HG02759 (cell line): Measurements from ENCODE around the gene NDUFB7.

Source experiments
- ATAC-seq: cut with Tn5 transposase; IDR thresholded peaks from one replicate; pipeline ENCODE4 v1.9.1; 2021; ENCODE audit warnings: mild to moderate bottlenecking, moderate library complexity; ENCODE audit not compliant: unreplicated experiment

The NDUFB7 gene

GRCh38 chr19:14528419-14529253 lies 43.2 kb downstream of the NDUFB7 start:
- no peak for ATAC-seq

- no peak for ATAC-seq
Observed at GRCh38 chr19:14526423-14526822, 45.4 kb downstream of the NDUFB7 start.

DNA sequence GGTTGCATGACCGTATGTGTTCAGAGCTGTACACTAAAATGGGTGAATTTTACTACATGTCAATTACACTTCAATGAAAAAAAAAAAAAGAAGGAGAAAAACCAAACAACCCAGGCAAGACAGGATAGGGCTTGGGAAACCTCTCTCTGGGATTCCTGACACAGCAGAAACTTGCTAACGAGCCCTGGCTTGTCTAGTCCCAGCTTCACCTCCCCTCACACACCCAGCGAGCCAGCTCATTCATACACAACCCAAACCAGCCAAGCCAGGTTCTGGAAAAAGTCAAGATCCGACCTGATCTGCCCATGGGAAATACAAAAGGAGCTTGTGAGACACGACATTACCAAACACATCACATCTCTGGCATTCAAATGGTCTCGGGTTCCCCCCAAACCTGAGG lies 46.1 kb downstream of the NDUFB7 start:
- ATAC-seq, result no peak

GRCh38 chr19:14520543-14520942 lies 51.3 kb downstream of the NDUFB7 start:
- ATAC-seq, result no peak

DNA sequence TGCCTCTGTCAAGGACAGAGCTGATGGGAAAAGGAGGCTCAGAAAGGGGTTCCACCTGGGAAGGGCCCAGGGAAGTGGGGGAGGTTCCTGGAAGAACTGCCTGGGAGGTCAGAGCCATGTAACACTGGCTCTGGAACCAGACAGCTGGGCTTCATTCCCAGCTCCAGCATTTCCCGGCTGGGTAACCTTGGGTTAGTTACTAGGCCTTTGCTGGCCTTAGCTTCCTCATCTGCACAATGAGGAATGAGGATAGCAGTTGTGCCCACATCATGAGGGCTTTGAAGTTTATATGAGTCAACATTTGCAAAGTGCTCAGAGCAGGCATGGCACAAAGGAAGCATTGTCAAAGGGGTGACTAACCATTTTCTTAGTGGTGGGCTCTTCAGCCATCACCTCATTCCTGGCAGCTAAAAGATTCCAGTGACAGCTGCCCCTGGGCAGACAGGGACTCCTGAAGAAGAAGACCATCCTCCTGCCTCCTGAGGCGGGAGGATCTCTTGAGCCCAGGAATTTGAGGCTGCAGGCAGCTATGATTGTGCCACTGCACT lies 51.9 kb downstream of the NDUFB7 start:
- no peak for ATAC-seq

GRCh38 chr19:14519245-14519859 lies 52.5 kb downstream of the NDUFB7 start:
- no peak for ATAC-seq

- ATAC-seq, result peak; percentile 73
Observed at GRCh38 chr19:14517840-14518505, 53.9 kb downstream of the NDUFB7 start, which contains the start of gene DNAJB1. Gene DNAJB1, minus strand, starts transcription at chr19:14518397. Its CDS starts 48 bp downstream, at chr19:14518349.

DNA sequence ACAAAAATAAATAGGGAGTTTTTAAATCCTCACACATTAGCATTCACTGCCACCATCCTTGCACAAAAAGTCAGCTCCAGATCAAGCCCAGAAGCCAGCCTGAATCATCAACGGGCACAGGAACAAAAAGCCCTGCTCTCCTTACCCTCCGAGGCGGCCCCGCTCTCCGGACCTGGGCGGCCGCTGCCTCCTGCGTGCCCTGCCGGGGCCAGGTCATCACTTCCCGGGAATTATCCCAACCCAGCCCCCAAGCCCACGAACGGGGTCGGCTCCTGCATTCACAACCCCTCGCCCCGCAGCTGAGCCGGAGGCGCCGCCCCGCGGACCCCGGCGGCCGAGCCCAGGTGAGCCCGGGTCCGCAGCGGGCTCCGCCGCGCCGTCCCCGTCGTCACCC lies 54.4 kb downstream of the NDUFB7 start:
- no peak for ATAC-seq

- no peak for ATAC-seq
Observed at GRCh38 chr19:14516746-14517438, 55.0 kb downstream of the NDUFB7 start.
